NCI-H2171 treated with DMSO at 0.1 percent for 48 hours (cell line): ENCODE measurements around the gene HHATL.

Experiments used
- DNase-seq: peaks from one replicate; lab custom pipeline; 2025; lab: John Stamatoyannopoulos, UW

HHATL gene

DNA sequence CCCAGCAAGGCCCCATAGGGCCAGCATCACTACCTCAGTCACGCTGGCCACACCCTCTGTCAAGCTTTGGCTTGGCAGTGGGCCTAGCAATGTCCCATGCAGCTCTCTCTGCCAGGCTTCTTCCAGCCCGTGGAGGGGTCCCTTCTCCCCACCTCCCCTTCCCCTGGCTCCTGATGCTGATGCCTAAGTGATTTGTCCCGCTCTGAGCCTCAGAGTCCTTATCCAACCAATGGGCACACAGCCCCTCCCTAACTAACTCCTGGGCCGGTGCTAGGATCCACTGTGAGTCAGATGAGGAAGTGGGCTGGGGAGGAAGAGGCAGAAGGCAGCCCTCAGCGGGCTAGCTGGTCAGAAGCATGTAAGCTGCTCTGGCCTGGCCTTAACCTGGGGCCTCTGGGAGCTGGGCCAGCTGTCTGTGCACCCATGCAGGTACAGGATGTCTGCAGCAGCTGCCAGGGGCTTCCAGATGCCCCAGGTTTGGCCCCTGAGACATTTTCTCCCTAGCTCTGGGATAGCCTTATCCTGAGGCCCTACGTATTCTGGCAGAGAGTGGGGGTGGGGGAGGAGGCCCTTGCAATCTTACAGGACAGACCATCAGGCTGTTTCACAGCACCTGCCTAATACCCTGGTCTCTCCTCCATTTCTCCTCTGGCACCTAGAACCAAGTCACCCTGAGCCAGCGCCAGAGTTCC lies 49.8 kb downstream of the HHATL start:
- peak; percentile 6 for DNase-seq

GRCh38 chr3:42652251-42652610 lies 50.4 kb downstream of the HHATL start:
- DNase-seq = no peak

- DNase-seq = no peak
Measured at GRCh38 chr3:42651248-42652091, 51.1 kb downstream of the HHATL start.

DNA sequence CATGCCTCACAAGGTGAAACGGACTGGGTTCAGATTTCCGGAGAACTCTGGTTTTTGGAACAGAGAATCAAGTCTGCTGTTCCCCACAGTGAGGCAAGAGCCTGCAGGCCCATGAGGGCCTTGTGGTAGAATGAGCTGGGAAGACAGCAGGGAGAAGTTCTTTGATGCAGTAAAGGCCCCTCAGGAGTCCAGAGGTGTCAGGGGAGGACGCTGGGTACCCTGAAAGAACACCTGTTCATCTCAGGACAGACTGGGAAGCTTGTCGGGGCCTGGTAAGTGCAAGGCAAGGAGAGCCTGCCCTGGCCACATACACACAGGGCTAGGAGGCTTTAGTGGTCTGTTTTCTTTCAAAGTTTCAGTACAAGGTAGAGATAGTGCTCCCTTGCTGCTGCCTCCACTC lies 52.8 kb downstream of the HHATL start:
- DNase-seq = no peak

- DNase-seq = no peak
Measured at GRCh38 chr3:42649006-42649405, 53.6 kb downstream of the HHATL start.

- no peak for DNase-seq
Measured at GRCh38 chr3:42647821-42648459, 54.7 kb downstream of the HHATL start.
